ENCODE results near the gene SEMA4B.

DNA sequence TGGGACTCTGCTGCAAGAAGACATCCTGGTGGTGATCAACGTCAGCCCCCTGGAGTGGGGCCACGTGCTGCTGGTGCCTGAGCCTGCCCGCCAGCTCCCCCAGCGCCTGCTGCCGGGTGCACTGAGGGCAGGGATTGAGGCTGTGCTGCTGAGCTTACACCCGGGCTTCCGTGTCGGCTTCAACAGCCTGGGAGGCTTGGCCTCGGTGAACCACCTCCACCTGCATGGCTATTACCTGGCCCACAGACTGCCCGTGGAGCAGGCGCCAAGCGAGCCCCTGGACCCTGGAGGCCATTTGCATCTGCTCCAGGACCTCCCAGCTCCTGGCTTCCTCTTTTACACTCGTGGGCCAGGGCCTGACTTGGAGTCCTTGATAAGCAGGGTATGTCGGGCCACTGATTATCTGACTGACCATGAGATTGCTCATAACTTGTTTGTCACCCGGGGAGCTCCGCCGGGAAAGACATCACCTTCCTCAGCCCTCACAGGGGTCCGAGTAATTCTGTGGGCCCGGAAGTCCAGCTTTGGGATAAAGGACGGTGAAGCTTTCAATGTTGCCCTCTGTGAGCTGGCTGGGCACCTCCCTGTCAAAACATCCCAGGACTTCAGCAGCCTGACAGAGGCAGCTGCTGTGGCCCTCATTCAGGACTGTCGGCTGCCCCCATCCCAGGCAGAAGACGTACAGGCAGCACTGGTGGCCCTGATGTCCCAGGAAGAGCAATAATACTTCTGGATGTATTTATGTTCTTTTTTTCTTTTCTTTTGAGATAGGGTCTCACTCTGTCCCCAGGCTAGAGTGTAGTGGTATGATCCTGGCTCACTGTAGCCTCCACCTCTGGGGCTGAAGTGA lies 40.4 kb downstream of the SEMA4B start:
- TF ChIP-seq, protein P1, sequence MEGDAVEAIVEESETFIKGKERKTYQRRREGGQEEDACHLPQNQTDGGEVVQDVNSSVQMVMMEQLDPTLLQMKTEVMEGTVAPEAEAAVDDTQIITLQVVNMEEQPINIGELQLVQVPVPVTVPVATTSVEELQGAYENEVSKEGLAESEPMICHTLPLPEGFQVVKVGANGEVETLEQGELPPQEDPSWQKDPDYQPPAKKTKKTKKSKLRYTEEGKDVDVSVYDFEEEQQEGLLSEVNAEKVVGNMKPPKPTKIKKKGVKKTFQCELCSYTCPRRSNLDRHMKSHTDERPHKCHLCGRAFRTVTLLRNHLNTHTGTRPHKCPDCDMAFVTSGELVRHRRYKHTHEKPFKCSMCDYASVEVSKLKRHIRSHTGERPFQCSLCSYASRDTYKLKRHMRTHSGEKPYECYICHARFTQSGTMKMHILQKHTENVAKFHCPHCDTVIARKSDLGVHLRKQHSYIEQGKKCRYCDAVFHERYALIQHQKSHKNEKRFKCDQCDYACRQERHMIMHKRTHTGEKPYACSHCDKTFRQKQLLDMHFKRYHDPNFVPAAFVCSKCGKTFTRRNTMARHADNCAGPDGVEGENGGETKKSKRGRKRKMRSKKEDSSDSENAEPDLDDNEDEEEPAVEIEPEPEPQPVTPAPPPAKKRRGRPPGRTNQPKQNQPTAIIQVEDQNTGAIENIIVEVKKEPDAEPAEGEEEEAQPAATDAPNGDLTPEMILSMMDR (IDR thresholded peaks at IDR 0.05), result no peak
- TF ChIP-seq POLR2A (IDR thresholded peaks at IDR 0.05) (no peak), POLR2AphosphoS5 (IDR thresholded peaks at IDR 0.05) (no peak)
